Muscle layer of colon (tissue), 2 donors: Measurements from ENCODE around the gene LMF2.
A peak's percentile ranks its signal among the peaks of the same experiment; 100 is the strongest.

Experiments
- H3K27ac ChIP-seq: one replicate; pipeline ENCODE4 v1.7.0; 2013; ENCODE audit warnings: low read depth, mild to moderate bottlenecking, low read length, moderate library complexity
- H3K27me3 ChIP-seq, 2 donors: one replicate each; pipeline ENCODE4 v1.7.0; 2013; ENCODE audit warnings: low read length in 2 of 2, mild to moderate bottlenecking in 2 of 2; ENCODE audit not compliant: insufficient read depth in 2 of 2, control insufficient read depth in 1 of 2
- H3K36me3 ChIP-seq: one replicate; pipeline ENCODE4 v1.7.0; 2013; ENCODE audit warnings: mild to moderate bottlenecking, low read length; ENCODE audit not compliant: insufficient read depth
- H3K4me1 ChIP-seq: one replicate; pipeline ENCODE4 v1.7.0; 2013; ENCODE audit warnings: mild to moderate bottlenecking, low read length; ENCODE audit not compliant: insufficient read depth
- H3K4me3 ChIP-seq, 2 donors: one replicate each; pipeline ENCODE4 v1.7.0; 2013; ENCODE audit warnings: low read length in 2 of 2, low read depth in 1 of 2, mild to moderate bottlenecking in 1 of 2, moderate library complexity in 1 of 2
- H3K9ac ChIP-seq: one replicate; pipeline ENCODE4 v1.7.0; 2013; ENCODE audit warnings: low read length
- H3K9me3 ChIP-seq: one replicate; pipeline ENCODE4 v1.7.0; 2013; ENCODE audit warnings: mild to moderate bottlenecking, low read length
- donor health status: abdominal sarcoma.
- donor health status: Adenocarcinoma of cecum.

The LMF2 gene

GRCh38 chr22:50473088-50473487 lies 34.4 kb downstream of the LMF2 start:
- no peaks in the 10 kb centered on the region for H3K36me3 ChIP-seq
- no peak overlapping the region for H3K27ac ChIP-seq
- peak overlapping the region; percentile 71 to 79 for H3K4me3 ChIP-seq
- H3K9ac ChIP-seq, result peak overlapping the region; percentile 68
- no peaks in the 10 kb centered on the region for H3K27me3 ChIP-seq
- H3K4me1 ChIP-seq, result peaks cover 40% of the 10 kb centered on the region
- H3K9me3 ChIP-seq, result no peaks in the 10 kb centered on the region

- H3K27ac ChIP-seq, result no peak overlapping the region
- no peak overlapping the region for H3K4me3 ChIP-seq
- H3K27me3 ChIP-seq, result no peaks in the 10 kb centered on the region
- H3K9me3 ChIP-seq, result no peaks in the 10 kb centered on the region
- H3K9ac ChIP-seq, result no peak overlapping the region
- H3K36me3 ChIP-seq, result peaks cover 5% of the 10 kb centered on the region
- H3K4me1 ChIP-seq, result peaks cover 40% of the 10 kb centered on the region
Observed at GRCh38 chr22:50471962-50472361, 35.5 kb downstream of the LMF2 start.

- Histone ChIP-seq H3K4me1 (peaks cover 40% of the 10 kb centered on the region), H3K4me3 (no peak overlapping the region), H3K36me3 (peaks cover 11% of the 10 kb centered on the region), H3K9ac (no peak overlapping the region), H3K9me3 (no peaks in the 10 kb centered on the region), H3K27ac (no peak overlapping the region), H3K27me3 (no peaks in the 10 kb centered on the region)
Observed at GRCh38 chr22:50471197-50471847, 36.2 kb downstream of the LMF2 start.

GRCh38 chr22:50470491-50470890 lies 37.0 kb downstream of the LMF2 start:
- Histone ChIP-seq H3K9me3 (no peaks in the 10 kb centered on the region), H3K4me1 (peaks cover 38% of the 10 kb centered on the region), H3K9ac (no peak overlapping the region), H3K36me3 (peaks cover 19% of the 10 kb centered on the region), H3K27me3 (no peaks in the 10 kb centered on the region), H3K27ac (no peak overlapping the region), H3K4me3 (no peak overlapping the region)

GRCh38 chr22:50469377-50470305 lies 37.9 kb downstream of the LMF2 start:
- Histone ChIP-seq H3K27ac (no peak overlapping the region), H3K9me3 (no peaks in the 10 kb centered on the region), H3K4me1 (peaks cover 34% of the 10 kb centered on the region), H3K27me3 (no peaks in the 10 kb centered on the region), H3K9ac (no peak overlapping the region), H3K4me3 (no peak overlapping the region), H3K36me3 (peaks cover 28% of the 10 kb centered on the region)

- H3K9ac ChIP-seq, result no peak overlapping the region
Observed at GRCh38 chr22:50468626-50469025, 38.9 kb downstream of the LMF2 start.

GRCh38 chr22:50467773-50468440 lies 39.6 kb downstream of the LMF2 start:
- no peak overlapping the region for H3K27ac ChIP-seq
- H3K36me3 ChIP-seq, result peaks cover 45% of the 10 kb centered on the region
- no peaks in the 10 kb centered on the region for H3K9me3 ChIP-seq
- no peaks in the 10 kb centered on the region for H3K27me3 ChIP-seq
- peaks cover 25% of the 10 kb centered on the region for H3K4me1 ChIP-seq
- H3K9ac ChIP-seq, result no peak overlapping the region
- no peak overlapping the region for H3K4me3 ChIP-seq

More at GRCh38 chr22:50468626-50469025, 38.9 kb downstream of the LMF2 start:
- Histone ChIP-seq H3K4me3 (no peak overlapping the region), H3K36me3 (peaks cover 38% of the 10 kb centered on the region), H3K9me3 (no peaks in the 10 kb centered on the region), H3K27me3 (no peaks in the 10 kb centered on the region), H3K4me1 (peaks cover 32% of the 10 kb centered on the region), H3K27ac (no peak overlapping the region)

- Histone ChIP-seq H3K27me3 (no peaks in the 10 kb centered on the region), H3K9me3 (no peaks in the 10 kb centered on the region), H3K4me1 (peaks cover 19% of the 10 kb centered on the region), H3K27ac (no peak overlapping the region), H3K9ac (no peak overlapping the region), H3K36me3 (peaks cover 51% of the 10 kb centered on the region), H3K4me3 (no peak overlapping the region)
Observed at GRCh38 chr22:50467341-50467740, 40.2 kb downstream of the LMF2 start.

- no peak overlapping the region for H3K9ac ChIP-seq
- no peaks in the 10 kb centered on the region for H3K9me3 ChIP-seq
- H3K4me1 ChIP-seq, result peaks cover 9% of the 10 kb centered on the region
- H3K27ac ChIP-seq, result no peak overlapping the region
- H3K4me3 ChIP-seq, result no peak overlapping the region
- H3K27me3 ChIP-seq, result no peaks in the 10 kb centered on the region
- H3K36me3 ChIP-seq, result peaks cover 69% of the 10 kb centered on the region
Observed at GRCh38 chr22:50465066-50465930, 42.2 kb downstream of the LMF2 start.

GRCh38 chr22:50464451-50464850 lies 43.1 kb downstream of the LMF2 start:
- Histone ChIP-seq H3K36me3 (peaks cover 76% of the 10 kb centered on the region), H3K27me3 (no peaks in the 10 kb centered on the region), H3K4me1 (peaks cover 4% of the 10 kb centered on the region), H3K27ac (no peak overlapping the region), H3K9ac (no peak overlapping the region), H3K9me3 (no peaks in the 10 kb centered on the region), H3K4me3 (no peak overlapping the region)
